Activated naive CD4-positive, alpha-beta T cell (primary cell): ENCODE measurements around the gene NHLH1.
"Not testable (repeated sequence)": the region's sequence is repeated elsewhere in the genome, so short reads cannot be mapped to it uniquely, and the experiment has no call there.

ENCODE experiments used
- DNase-seq, 4 experiments: peaks; one replicate each; lab custom pipeline; 2025; lab: John Stamatoyannopoulos, UW

Gene NHLH1

GRCh38 chr1:160377585-160378206, 10.8 kb downstream of the NHLH1 start:
- no peak for DNase-seq

DNA sequence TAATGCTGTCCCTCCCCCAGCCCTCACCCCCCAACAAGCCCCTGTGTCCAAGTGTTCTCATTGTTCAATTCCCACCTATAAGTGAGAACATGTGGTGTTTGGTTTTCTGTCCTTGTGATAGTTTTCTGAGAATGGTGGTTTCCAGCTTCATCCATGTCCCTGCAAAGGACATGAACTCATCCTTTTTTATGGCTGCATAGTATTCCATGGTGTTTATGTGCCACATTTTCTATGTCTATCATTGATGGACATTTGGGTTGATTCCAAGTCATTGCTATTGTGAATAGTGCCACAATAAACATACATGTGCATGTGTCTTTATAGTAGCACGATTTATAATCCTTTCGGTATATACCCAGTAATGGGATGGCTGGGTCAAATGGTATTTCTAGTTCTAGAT, 17.9 kb downstream of the NHLH1 start:
- DNase-seq, result not testable (repeated sequence)

DNA sequence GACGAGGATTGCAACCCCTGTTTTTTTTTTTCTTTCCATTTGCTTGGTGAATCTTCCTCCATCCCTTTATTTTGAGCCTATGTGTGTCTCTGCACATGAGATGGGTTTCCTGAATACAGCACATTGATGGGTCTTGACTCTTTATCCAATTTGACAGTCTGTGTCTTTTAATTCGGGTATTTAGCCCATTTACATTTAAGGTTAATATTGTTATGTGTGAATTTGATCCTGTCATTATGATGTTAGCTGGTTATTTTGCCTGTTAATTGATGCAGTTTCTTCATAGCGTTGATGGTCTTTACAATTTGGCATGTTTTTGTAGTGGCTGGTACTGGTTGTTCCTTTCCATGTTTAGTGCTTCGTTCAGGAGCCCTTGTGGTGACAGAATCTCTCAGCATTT, 21.5 kb downstream of the NHLH1 start:
- not testable (repeated sequence) for DNase-seq

DNA sequence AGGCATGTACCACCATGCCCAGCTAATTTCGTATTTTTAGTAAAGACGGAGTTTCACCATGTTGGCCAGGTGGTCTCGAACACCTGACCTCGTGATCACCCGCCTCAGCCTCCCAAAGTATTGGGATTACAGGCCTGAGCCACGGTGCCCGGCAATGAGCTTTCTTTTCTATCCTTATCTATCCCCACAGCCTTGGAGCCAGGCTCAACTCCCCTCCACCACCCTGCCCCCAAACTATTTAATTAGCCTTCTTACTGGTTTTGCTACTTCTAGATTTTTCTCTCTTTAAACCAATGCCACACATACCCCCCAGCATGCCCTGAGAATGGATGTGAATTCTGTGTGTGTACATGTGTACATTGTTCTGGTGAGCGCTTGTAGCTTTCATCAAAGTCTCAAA, 27.8 kb downstream of the NHLH1 start:
- DNase-seq, result no peak

DNA sequence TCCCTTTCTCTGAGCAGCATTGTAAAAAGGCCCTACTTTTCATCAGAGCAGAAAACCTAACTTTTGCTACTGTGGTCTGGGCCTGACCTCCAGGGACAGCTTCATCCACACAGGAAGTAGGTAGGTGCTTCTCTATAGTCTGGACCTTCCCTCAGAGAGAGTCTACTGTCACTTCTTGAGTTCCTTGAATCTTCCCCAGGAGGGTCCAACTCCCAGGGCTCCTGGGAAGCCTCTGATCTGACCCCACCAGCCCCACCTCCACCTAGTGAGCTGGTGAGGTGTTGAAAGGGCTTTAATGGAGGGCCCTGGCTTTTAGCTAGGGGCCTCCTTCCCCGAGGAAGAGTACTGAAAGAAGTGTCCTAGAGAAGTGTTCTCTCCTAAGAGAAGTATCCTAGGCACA, 30.8 kb downstream of the NHLH1 start:
- DNase-seq, result no peak

DNA sequence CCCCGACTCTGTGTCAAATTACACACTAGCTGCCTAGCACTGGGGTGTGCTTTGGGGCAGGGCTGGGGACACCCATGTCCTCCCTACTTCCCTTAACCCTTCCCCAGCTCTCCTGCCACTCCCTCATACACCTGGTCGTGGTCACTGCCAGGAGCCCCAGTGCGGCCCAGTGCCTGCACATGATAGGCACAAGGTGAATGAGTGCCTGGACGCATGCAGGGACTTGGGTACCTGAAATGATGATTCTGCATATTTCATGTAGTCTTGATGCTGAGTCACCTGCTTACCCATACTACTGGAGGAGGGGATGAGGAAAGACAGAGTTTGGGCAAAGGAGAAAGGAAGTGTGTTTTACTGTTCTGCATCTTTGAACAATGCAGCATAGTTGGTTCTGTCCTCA, 32.0 kb downstream of the NHLH1 start:
- DNase-seq, result no peak

GRCh38 chr1:160399544-160400222, 32.8 kb downstream of the NHLH1 start:
- DNase-seq, result no peak

GRCh38 chr1:160400223-160400645, 33.4 kb downstream of the NHLH1 start, which contains the start of gene VANGL2:
Gene VANGL2, plus strand, starts transcription at chr1:160400564. Its CDS starts 15,274 bp downstream, at chr1:160415838.
- peak in 1 of 4 experiments; percentile 30 for DNase-seq

DNA sequence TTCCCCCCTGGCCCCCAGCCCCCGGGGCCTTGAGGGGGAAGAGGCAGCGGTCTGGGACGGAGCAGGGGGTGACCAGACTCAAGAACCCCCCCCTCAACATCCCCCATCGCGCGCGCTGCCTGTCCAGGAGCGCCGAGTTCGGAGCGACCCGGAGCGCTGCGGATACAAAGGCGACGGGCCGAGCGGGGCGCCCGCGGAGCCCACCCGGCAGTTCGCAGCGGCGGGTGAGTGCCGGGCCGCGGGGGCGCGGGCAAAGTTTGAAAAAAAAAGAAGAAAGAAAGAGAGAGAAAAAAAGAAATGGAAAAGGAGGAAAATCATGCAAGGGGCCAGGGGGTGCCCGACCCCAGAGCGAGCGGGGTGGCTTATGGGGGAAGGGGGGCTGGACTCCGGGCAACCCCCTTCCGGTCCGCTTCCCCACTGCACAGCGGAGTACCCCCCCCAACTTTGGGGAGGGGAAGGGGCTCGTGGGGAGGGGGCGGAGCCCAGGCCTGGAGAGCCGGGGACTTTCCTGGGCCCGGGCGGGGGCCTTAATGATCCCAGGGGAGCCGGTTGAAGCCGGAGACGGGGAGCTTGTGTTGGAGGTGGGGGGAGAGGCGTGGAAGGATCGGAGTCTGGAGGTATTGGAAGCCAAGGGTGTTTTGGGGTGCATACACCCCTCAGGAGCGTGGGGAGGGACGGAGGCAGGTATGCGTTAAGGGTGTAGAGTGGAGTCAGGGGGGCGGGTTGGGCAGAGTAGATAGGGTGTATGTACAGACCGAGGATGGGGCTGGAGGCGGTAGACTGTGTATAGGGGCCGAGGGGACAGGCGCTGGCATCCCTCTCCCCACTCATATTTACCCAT, 34.0 kb downstream of the NHLH1 start:
- no peak for DNase-seq

DNA sequence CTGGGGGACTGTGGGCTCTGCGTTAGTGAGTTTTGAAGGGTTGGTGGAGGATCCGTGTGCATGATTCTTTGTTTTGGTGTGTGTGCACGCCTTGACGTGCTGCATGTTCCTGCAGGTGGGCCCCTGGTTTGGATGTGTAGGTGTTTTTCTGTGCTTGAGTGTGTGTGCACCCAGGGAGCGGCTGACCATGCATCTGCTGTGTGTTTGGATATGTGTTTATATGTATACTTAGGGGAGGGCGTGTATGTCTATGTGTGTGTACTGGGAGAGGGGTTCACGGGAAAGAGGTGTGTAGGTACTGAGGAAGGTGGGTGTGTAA, 34.6 kb downstream of the NHLH1 start:
- no peak for DNase-seq

DNA sequence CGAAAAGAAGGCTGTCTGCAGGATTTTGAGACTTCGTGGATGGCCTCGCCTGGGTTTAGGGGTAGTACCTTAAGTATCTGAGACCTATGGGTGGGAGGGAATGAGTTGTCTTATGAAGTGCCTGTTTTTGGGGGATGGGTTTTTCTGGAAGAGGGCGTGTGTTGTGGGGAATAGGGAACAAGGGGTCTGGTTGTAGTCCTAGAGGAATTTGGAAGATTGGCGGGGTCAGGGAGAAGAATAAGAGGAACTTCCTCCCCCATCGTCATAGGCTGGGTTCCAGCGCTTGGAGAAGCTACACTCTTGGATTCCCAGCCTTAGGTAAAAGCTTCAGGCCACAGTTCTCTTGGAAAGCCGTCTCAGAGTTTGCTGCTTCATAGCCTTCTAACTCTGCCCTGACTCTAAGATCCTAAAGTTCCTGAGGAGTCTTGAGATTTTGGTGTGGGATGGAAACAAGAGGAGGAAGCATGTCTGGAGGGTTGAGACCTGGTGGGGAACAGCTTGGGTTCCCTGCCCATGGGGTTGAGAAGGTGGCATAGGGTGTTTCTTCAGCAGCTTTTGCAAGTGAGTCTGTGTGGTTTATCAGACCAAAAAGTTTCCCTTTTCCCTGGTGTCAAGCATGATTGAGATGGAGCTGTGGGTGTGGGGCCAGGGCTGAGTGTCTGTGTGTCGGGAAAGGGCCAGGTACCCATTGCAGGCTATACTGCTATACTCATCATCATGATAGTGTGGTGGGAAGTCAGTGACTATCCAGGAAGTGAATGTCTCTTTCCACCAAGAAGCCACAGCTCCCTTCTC, 35.3 kb downstream of the NHLH1 start:
- DNase-seq, result no peak

- no peak for DNase-seq
Observed at GRCh38 chr1:160403244-160403643, 36.4 kb downstream of the NHLH1 start.

DNA sequence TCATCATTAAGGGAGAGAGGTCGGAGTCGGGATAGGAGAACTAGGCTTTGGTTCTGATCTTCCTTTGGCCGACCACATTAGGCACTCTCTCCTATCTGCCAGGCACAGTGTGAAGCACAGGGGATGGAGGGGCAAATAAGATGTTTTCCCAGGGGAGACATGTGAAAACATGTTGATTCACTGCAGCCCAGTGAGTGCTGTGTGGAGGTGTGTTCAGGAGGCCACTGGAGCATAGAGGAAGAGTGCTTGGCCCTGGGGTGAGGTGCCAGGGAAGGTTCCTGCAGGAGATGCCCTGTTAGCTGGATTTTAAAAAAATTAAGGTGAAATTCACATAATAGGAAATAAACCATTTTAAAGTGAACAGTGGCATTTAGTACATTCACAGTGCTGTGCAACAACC, 37.2 kb downstream of the NHLH1 start:
- DNase-seq, result no peak

- DNase-seq, result no peak
Observed at GRCh38 chr1:160405331-160405877, 38.5 kb downstream of the NHLH1 start.

DNA sequence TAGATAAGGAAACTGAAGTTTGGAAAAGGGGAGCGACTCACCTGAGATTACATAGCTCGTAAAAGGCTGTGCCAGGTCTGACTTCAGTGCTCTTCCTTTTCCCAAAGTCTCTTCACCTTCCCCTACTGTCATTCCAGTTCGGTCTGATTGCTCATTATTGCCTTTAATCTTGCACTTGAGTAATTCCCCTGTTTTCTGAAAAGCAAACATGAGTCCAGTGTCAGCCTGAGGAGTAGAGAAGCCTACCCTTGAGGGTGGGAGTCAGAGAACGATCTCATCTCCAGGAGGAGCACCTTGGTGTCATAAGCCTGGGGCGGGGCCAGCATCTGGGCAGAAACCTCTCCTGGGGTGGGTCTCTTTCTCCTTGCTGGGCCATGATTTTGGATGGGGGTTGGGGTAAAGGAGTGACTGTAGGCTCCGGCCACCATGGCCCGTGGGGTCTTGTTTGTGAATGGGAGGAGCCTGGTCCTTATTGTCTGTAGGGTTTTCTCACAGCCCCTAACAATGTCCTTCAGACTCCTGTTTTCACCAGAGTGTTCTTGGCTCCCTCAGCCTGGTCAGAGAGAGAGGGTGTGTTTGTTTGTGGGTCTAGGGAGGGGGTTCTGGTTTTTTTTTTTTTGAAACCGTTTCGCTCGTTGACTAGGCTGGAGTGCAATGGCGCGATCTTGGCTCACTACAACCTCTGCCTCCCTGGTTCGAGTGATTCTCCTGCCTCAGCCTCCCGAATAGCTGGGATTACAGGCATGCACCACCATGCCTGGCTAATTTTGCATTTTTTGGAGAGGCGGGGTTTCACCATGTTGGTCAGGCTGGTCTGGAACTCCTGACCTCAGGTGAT, 39.5 kb downstream of the NHLH1 start:
- DNase-seq, result no peak

DNA sequence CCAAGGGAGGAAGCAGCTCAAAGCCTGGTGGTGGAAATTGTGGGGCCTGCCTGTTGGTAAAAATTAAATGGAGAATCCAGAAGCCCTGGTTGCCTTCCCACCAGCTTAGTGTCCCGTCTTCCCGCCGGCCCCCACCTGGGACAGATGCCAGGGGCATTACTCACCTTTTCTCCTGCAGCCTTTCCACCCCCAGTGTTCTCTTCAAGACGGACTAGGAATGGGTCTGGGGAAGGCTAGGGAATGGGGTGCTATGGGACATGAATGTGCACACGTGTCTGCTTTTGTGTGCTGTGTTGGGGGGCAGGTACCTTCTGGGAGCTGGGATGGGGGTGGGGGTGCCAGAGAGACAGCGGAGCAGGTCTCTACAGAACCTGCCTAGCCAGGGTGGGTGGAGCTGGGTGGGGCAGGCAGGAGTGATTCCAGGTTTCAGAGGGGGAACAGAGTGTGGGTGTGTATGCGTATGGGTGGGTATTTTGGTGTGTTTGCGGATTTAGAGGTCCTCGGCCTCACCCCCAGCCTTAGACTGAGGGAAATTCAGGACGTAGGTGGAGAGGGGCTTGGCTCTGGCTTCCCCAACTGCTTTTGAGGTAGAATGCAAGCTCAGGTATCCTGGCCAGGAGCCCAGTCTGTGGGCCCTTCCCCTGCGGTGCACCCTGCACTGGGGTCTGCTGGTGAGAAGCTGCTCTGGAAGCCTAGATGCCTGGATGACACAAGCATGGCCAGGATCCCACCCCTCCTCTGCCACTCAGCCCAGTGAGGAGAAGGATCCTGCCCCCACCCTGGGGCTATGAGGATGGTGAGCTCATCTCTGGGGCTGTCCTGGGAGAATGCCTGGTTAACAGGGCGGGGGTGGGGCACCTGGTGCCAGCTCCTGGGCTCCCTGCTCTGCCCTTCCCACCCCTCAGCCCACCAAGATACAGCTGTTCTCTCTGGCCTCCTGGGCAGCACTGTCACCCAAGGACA, 41.2 kb downstream of the NHLH1 start:
- no peak for DNase-seq

- no peak for DNase-seq
Observed at GRCh38 chr1:160408864-160409263, 42.0 kb downstream of the NHLH1 start.

DNA sequence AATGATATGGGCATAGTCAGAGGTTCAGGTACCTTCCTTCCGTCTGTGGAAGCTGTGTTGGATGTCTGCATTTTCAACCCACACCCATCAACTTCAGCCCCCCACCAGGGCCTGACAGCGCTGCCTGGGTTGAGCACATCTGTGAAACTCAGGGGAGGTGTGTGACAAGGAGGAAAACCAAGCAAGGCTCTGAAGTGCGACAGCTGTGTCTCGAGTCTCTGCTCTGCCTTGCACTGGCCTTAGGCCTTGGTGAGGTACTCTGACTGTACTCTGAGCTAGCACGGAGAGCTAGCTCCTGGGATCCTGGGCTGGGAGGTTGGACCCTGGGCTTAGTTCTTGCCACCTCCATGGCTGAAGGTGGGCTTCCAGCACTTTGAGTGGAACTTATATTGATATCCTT, 42.6 kb downstream of the NHLH1 start:
- DNase-seq, result no peak

GRCh38 chr1:160410406-160411005, 43.6 kb downstream of the NHLH1 start:
- no peak for DNase-seq
